Measurements from ENCODE around the gene RAD54L.
"Not testable (repeated sequence)": the region's sequence is repeated elsewhere in the genome, so short reads cannot be mapped to it uniquely, and the experiment has no call there.

- TF ChIP-seq EZH2 (IDR thresholded peaks at IDR 0.05); POLR2AphosphoS5 (IDR thresholded peaks at IDR 0.05; ENCODE audit: borderline replicate concordance, low read depth, low read length); FOXP2 (optimal IDR thresholded peaks at IDR 0.05; ENCODE audit: control extremely low read depth, extremely low read length, insufficient read depth): not testable (repeated sequence)
Measured at GRCh38 chr1:46325285-46326076, 77.9 kb downstream of the RAD54L start.
